Uterus (tissue), 2 donors: ENCODE measurements around the gene PCGF2.

ENCODE experiments used
- POLR2A ChIP-seq, 2 donors: fragments of 450-650 bp; IDR thresholded peaks; one replicate each; pipeline ENCODE4 v1.6.1; 2016; ENCODE audit warnings: antibody characterized with exemption in 2 of 2, mild to moderate bottlenecking in 1 of 2, moderate library complexity in 1 of 2
- TF ChIP-seq, protein P1 (sequence below), 4 experiments: fragments of 200-600 bp in 2 of 4; fragments of 450-650 bp in 2 of 4; sonication (generic) in 2 of 4; IDR thresholded peaks; one replicate each; pipeline ENCODE4 v1.5.1; 2016 to 2019; ENCODE audit warnings: antibody characterized with exemption in 4 of 4, mild to moderate bottlenecking in 2 of 4, moderate library complexity in 1 of 4

- TF ChIP-seq POLR2A (IDR thresholded peaks at IDR 0.05) = no peak
- TF ChIP-seq, protein P1, sequence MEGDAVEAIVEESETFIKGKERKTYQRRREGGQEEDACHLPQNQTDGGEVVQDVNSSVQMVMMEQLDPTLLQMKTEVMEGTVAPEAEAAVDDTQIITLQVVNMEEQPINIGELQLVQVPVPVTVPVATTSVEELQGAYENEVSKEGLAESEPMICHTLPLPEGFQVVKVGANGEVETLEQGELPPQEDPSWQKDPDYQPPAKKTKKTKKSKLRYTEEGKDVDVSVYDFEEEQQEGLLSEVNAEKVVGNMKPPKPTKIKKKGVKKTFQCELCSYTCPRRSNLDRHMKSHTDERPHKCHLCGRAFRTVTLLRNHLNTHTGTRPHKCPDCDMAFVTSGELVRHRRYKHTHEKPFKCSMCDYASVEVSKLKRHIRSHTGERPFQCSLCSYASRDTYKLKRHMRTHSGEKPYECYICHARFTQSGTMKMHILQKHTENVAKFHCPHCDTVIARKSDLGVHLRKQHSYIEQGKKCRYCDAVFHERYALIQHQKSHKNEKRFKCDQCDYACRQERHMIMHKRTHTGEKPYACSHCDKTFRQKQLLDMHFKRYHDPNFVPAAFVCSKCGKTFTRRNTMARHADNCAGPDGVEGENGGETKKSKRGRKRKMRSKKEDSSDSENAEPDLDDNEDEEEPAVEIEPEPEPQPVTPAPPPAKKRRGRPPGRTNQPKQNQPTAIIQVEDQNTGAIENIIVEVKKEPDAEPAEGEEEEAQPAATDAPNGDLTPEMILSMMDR (IDR thresholded peaks at IDR 0.05) = no peak
These were observed 30.9 kb downstream of the PCGF2 start for GRCh38 chr17:38717139-38717745.
